Stimulated activated CD4-positive, alpha-beta T cell treated with anti-CD3 and anti-CD28 coated beads, Interleukin-2, amount 100 ng/mL, for 48 hours (primary cell): ENCODE results near the gene NFATC1.

Experiments used
- DNase-seq, 2 donors: peaks; one replicate each; pipeline ENCODE4 v3.0.0-alpha.2; 2020

Gene NFATC1

GRCh38 chr18:79511271-79511670 lies 115.5 kb downstream of the NFATC1 start:
- no peak for DNase-seq

DNA sequence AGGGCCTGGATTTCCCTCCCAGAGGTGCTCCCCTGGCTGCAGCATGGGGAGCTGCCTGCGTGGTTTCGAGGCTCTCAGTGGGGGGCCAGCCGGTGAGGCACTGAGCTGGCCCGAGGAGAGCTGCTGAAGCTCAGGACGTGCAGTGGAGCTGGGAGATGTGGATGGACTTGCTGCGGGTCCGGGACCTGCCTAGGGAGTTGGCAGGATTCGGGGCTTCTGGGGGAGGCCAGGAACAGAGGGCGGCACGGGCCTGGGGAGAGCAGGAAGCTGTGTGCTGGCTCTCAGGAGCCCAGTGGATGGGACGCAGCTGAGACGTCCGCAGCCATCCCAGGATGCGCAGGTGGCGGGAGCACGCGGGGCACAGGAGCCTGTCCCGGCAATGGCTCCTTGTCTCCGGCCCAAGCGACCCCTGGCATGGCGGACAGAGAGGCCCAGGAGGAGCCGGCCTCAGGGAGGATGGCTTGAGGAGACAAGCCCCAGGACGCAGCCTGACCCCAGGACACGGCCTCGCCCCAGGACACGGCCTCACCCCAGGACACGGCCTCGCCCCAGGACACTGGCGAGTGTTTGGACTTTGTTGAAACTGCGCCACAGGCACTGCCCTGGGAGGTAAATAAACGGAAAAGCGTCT lies 116.1 kb downstream of the NFATC1 start:
- DNase-seq = no peak

GRCh38 chr18:79512461-79513380 lies 117.0 kb downstream of the NFATC1 start:
- no peak for DNase-seq

DNA sequence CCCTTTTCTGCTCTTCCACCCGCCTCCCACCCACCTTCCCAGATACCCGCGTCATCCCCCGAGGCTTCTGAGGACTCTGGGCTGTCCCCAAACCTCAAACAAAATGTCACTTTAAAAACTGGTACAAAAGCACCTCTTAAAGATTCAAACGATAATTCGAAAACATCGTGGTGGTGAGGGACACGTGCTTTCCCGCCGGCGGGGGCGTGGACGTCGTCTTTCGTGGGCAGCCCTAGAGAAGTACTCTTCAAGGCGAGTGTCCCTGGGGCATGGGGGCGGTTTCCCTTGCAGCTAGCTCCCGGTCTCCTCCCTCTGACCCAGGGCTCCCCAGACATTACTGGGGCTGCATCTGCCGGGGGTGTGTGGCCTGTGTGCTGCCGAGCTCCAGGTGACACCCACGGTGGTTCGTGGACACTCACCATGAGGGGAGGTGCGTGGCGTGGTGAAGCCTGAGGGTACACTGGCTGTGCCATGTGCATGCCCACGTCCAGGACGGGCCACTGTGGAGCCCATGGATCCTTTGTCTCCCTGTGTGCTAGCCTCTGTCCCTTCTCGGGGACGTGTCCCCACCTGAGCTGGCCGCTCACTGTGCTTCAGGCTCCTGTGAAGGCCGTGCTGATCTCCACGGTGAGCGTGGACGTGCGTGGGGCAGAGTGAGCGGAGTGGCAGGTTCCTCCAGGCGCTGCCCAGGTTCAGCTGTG lies 117.8 kb downstream of the NFATC1 start:
- no peak for DNase-seq

DNA sequence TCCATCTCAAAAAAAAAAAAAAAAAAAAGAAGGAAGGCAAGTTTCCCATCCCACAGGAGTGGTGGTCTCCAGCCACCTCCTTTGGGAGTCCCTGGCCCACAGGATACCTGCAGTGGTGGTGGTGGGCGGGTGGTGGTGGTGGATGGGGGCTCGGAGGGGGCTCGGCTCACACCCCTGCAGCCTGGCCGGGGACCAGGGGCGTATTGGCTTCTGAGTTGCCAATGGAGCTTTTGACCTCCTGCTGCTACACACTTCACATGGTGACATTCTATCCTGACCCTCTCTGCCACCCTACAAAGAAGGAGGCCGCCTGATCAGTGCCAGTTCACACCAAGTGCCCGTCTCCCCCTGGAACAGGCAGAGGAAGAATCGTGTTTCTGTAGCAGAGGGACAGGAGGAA lies 119.6 kb downstream of the NFATC1 start:
- no peak for DNase-seq

DNA sequence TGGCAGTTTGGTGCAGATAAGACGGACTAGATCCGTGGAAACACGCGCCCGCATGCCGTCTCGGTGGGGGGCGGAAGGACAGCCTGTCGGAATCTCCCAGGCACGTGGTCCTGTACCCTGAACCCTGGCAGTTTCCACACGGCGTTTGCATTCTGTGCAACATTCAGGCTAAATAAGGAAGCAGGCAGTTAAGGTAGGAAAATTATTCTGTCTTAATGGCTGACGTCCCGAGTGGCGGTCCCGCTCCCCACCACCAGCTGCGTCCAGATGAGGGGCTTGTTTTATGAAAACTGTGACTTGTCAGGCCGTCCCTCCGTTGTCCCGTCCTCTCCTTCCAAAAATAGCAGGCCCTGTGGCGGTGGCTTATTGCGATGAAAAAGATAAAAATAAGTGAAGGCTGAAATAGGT lies 120.2 kb downstream of the NFATC1 start:
- no peak for DNase-seq

- no peak for DNase-seq
Observed at GRCh38 chr18:79516441-79516931, 120.8 kb downstream of the NFATC1 start.

GRCh38 chr18:79517341-79517740 lies 121.6 kb downstream of the NFATC1 start:
- DNase-seq = peak in 1 of 2 donors; percentile 45

- DNase-seq = no peak
Observed at GRCh38 chr18:79518028-79518682, 122.4 kb downstream of the NFATC1 start.

- no peak for DNase-seq
Observed at GRCh38 chr18:79518683-79519128, 123.0 kb downstream of the NFATC1 start.

GRCh38 chr18:79519751-79520477 lies 124.2 kb downstream of the NFATC1 start:
- peak in 1 of 2 donors; percentile 42 for DNase-seq

DNA sequence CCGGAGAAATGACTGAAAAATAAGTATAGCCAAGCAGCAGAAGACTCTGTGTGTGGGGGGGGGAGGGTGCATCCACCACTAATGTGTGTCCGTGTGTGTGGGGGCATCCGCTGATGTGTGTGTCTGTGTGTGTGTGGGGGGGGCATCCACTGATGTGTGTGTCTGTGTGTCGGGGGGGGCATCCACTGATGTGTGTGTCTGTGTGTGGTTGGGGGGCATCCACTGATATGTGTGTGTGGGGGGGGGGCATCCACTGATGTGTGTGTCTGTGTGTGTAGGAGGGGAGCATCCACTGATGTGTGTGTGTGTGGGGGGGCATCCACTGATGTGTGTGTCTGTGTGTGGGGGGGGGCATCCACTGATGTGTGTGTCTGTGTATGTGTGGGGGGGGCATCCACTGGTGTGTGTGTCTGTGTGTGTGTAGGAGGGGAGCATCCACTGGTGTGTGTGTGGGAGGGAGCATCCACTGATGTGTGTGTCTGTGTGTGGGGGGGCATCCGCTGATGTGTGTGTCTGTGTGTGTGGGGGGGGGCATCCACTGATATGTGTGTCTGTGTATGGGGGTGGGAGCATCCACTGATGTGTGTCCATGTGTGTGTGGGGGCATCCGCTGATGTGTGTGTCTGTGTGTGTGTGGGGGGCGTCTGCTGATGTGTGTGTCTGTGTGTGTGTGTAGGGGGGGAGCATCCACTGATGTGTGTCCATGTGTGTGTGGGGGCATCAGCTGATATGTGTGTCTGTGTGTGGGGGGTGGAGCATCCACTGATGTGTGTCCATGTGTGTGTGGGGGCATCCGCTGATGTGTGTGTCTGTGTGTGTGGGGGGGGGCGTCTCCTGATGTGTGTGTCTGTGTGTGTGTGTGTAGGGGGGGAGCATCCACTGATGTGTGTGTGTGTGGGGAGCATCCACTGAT lies 125.0 kb downstream of the NFATC1 start:
- no peak for DNase-seq

DNA sequence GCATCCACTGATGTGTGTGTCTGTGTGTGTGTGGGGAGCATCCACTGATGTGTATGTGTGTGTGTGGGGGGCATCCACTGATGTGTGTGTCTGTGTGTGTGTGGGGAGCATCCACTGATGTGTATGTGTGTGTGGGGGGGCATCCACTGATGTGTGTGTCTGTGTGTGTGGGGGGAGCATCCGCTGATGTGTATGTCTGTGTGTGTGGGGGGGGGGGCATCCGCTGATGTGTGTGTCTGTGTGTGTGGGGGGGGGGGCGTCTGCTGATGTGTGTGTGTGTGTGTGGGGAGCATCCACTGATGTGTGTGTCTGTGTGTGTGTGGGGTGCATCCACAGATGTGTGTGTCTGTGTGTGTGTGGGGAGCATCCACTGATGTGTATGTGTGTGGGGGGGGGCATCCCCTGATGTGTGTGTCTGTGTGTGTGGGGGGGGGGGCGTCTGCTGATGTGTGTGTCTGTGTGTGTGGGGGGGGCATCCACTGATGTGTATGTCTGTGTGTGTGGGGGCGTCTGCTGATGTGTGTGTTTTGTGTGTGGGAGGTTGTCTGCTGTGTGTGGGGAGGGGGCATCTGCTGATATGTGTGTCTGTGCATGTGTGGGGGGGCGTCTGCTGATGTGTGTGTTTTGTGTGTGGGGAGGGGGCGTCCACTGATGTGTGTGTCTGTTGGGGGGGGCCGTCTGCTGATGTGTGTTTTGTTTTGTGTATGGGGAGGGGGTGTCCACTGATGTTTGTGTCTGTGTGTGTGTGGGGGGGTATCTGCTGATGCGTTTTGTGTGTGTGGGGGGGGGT lies 125.9 kb downstream of the NFATC1 start:
- no peak for DNase-seq

- DNase-seq = peak in 1 of 2 donors; percentile 61
Observed at GRCh38 chr18:79522451-79523205, 126.9 kb downstream of the NFATC1 start.

DNA sequence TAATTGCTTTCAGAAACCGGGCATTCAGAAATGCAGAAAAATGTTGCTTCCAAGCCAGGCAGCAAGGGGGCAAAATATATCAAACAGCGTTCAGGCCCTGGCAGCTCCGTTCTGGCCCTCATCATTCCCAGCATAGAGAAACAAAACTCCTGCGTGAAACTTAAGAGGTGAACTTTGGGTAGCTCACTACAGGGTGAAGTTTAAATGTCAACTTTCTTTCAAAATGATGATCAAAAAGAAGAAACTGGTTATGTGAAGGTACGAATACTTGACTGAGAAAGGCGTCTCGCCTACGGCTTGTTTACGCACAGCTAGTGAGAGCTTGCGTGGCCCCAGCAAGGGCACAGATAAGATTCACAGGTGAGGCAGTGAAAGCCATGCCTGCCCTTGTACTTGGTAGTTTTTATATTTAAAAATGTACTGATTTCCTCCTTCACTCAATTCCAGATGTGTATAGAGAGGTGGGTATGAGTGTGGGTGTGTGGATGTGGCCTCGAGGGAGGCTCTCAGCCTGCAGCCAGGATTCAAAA lies 127.5 kb downstream of the NFATC1 start:
- DNase-seq = peak; percentile 57 to 59

- DNase-seq = peak; percentile 60 to 66
Observed at GRCh38 chr18:79523736-79524180, 128.0 kb downstream of the NFATC1 start.

DNA sequence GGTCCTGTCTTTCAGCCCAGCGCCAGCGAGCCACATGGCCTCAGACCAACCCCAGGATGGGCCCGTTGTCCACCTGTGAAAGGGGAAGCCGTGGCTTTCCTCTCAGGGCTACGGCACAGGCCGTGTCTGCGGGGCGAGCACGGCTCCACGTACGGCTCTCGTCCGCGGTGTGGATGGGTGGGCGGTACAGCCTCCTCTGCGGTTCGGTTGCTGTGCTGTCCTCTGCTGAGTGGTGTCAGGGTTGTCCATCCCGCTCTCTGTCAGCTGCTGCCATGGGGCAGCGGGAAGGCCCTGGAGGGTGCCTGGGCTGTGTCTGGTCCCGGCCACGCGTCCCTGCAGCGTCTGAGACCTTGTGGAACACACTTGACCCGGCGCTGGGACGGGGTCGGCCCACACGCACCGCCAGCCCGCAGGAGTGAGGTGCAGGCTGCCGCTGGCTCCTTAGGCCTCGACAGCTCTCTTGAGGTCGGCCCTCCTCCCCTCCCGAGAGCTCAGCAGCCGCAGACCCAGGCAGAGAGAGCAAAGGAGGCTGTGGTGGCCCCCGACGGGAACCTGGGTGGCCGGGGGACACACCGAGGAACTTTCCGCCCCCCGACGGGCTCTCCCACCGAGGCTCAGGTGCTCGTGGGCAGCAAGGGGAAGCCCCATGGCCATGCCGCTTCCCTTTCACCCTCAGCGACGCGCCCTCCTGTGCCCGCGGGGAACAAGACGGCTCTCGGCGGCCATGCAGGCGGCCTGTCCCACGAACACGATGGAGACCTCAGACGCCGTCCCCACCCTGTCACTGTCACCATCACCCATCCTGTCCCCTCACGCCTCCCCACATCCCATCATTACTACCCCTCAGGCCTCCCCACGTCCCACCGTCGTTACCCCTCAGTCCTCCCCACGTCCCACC lies 128.7 kb downstream of the NFATC1 start:
- DNase-seq = peak in 1 of 2 donors; percentile 54
